Endodermal cell (in vitro differentiated cells): ENCODE results near the gene KIFAP3. TPM values are rescaled to one million over a fixed set of nuclear protein-coding genes. Genes with fewer than 3 reads are reported as not detected.

Experiments used
- total RNA-seq, 2 donors: library from RNA; stranded (reverse); fragmentation: NEBNext Ultra II Directional in 1 of 2; extraction: Animal tissue kit (Norgen Biotek cat#: 25700) in 1 of 2; gene quantifications; 2 replicates in 1 of 2; 3 replicates in 1 of 2; pipeline ENCODE4 v1.2.1, GENCODE V29; 2021

The KIFAP3 gene
- total RNA-seq, 2 donors from 2014 or later, result 8.9 to 14.5 TPM

Other genes starting within 250 kb of the KIFAP3 start
- gene SCYL3, start 180.8 kb downstream of the KIFAP3 start, total RNA-seq, result 1 to 10 TPM; 7.9 to 8.1 TPM
- gene NTMT2, start 71.3 kb upstream of the KIFAP3 start, total RNA-seq, result 1 to 10 TPM in 1 of 2 donors, not detected in 1; 1.2 TPM